Fibroblast of peridontal ligament (primary cell): ENCODE data around the gene SYT3.

Experiments used
- DNase-seq: peaks from one replicate; pipeline ENCODE4 v3.0.0-alpha.2; 2010; ENCODE audit errors: extremely low read depth

SYT3 gene

GRCh38 chr19:50662651-50663481 is 23.2 kb upstream of the SYT3 start:
- DNase-seq = no peak

GRCh38 chr19:50661766-50662650 is 22.3 kb upstream of the SYT3 start:
- no peak for DNase-seq

GRCh38 chr19:50661023-50661422 is 21.3 kb upstream of the SYT3 start:
- no peak for DNase-seq

GRCh38 chr19:50660088-50660366 is 20.3 kb upstream of the SYT3 start:
- no peak for DNase-seq

GRCh38 chr19:50659318-50660087 is 19.8 kb upstream of the SYT3 start:
- no peak for DNase-seq

- DNase-seq = peak; percentile 5
These were observed 19.0 kb upstream of the SYT3 start for GRCh38 chr19:50658441-50659317.

- peak; percentile 85 for DNase-seq
These were observed 18.2 kb upstream of the SYT3 start for GRCh38 chr19:50657712-50658440.

- no peak for DNase-seq
These were observed 17.6 kb upstream of the SYT3 start for GRCh38 chr19:50657222-50657669.

GRCh38 chr19:50654882-50655281 is 15.2 kb upstream of the SYT3 start:
- DNase-seq = no peak

- no peak for DNase-seq
These were observed 13.0 kb upstream of the SYT3 start for GRCh38 chr19:50652722-50653121.

GRCh38 chr19:50651174-50651573 is 11.5 kb upstream of the SYT3 start:
- no peak for DNase-seq

- DNase-seq = no peak
These were observed 10.0 kb upstream of the SYT3 start, which contains the start of gene C19orf81 for GRCh38 chr19:50649433-50650391. Gene C19orf81, plus strand, starts transcription at chr19:50649445. Its CDS starts 0 bp downstream, at chr19:50649445.

- no peak for DNase-seq
These were observed 9.0 kb upstream of the SYT3 start for GRCh38 chr19:50648659-50649058.

GRCh38 chr19:50647879-50648615 is 8.4 kb upstream of the SYT3 start:
- DNase-seq = no peak

GRCh38 chr19:50646074-50646807 is 6.6 kb upstream of the SYT3 start:
- peak; percentile 3 for DNase-seq

GRCh38 chr19:50645107-50645506 is 5.4 kb upstream of the SYT3 start:
- DNase-seq = no peak

GRCh38 chr19:50644315-50644915 is 4.7 kb upstream of the SYT3 start:
- DNase-seq = no peak
